GM21723 (cell line): Measurements from ENCODE around the gene ATP8B4.
A peak's percentile ranks its signal among the peaks of the same experiment; 100 is the strongest.
"Not testable (repeated sequence)": the region's sequence is repeated elsewhere in the genome, so short reads cannot be mapped to it uniquely, and the experiment has no call there.

Experiments used
- ATAC-seq: cut with Tn5 transposase; IDR thresholded peaks from one replicate; pipeline ENCODE4 v1.9.1; 2021; ENCODE audit warnings: mild to moderate bottlenecking, moderate library complexity; ENCODE audit not compliant: unreplicated experiment

The ATP8B4 gene

GRCh38 chr15:50141856-50142255 is 22.8 kb upstream of the ATP8B4 start:
- no peak for ATAC-seq

DNA sequence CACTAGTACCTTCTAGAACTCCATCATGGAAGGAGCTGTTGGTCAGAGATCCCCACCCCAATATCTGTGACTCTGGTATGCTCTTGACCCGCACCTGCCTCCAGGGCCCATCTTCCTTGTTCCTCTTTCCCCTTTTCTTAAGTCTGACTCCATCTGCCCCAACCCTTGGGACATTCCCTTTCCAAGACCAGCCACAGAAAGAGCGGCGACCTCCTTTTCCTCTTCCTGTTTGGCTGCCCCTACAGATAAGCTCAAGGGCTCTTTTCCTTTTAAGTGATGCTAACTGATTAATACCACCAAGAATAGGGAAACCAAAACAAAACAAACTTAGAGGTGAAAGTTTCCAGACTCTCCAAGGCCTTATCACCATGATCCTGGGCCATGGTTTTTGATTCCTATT is 21.9 kb upstream of the ATP8B4 start:
- ATAC-seq: no peak

DNA sequence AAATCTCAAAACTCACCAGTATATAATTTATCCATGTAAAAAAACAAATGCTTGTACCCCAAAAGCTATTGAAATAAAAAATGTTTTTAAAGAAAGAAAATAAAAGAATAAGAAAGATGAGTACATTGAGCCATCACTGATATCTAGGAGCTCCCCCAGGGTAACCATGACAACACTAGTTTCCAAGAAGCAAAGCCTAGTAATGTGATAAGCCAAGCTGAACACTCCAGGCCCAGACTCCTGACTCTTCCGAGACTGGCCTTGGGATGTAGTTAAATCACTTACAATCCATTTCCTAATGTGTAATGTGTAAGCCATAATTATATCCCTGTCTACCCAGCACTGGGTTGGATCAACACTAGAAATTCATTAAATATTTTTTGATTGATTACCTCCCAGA is 21.1 kb upstream of the ATP8B4 start:
- no peak for ATAC-seq

DNA sequence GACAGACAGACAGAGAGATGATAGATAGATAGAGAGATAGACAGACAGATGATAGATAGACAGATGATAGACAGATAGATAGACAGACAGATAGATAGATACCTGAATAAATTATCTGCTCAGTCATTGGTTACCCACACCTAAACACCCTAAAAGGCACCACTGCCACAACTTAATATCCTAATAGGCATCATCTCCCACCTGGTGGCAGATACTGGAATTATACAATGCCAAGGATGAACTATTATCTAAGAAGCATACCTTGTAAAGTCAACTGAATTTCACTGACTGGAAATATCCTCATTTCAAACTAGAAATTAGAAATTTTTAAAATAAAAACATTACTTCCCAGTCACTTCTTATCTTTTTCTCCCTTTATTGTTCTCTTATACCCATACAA is 19.4 kb upstream of the ATP8B4 start:
- ATAC-seq: no peak

- ATAC-seq: no peak
Measured at GRCh38 chr15:50137893-50138292, 18.9 kb upstream of the ATP8B4 start.

DNA sequence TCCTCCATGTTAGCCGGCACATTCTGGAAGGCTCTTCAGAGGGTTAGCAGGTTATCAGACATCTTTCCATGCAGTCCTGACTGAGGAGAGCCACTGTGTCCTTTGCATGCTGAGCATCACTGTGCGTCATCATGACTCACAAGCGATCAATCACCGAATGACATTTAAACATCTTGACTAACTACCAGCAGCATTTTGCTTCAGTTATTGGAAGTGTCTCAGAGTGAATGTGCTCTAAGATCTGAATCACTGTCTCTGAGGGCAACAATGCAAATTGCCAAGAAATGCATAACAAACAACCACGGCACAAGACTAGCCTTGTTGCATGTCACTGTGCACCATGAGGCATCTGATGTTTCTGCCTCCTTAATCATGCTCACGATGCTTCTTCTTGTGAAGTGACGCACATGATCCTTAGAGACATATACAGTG is 18.3 kb upstream of the ATP8B4 start:
- no peak for ATAC-seq

DNA sequence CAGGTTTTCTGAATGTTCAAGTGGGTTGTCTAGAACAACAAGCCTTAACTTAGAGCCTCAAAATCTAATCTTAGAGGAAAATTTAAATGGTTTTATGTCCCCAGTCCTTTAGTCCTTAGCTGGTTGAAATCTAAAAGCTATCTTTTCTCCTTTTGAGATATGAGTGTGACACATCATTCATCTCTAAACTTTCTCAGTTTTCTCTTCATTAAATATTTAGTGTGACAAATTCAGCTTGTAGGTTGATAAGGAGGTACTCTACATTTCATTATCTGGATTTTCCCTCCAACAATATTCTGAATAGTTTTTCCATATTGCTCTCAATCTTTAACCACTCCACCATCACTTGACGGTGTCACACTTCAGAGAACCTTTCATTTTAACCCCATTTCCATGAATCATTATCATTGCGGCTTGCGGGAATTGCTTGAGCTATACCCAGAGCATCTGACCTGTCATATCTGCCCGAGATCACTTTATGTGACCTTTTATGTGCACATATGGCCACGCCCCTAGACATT is 16.1 kb upstream of the ATP8B4 start:
- ATAC-seq: peak; percentile 61

DNA sequence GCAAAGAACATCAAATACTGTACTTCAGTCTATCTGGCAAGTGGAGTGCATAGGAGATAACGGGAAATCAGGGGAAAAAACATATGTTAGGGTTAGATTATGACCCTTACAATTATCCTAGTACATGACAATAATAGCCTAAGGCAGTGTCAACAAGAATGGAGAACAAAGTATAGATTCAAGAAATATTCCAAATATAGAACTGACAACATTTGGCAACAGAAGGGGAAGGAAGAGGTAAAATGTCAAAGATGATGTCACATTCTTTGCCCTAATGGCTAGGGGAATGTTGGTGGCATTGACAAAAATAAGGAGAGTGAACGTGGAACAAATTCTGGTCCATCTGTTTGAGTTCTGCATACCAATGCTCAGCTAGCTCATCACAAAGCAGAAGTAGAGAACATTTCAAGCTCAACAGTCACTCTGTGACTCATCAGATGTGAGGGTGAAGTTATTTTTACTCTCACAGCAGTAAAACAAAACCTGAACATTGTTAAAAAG is 15.5 kb upstream of the ATP8B4 start:
- peak; percentile 86 for ATAC-seq

GRCh38 chr15:50132251-50132984 is 13.4 kb upstream of the ATP8B4 start:
- ATAC-seq: not testable (repeated sequence)

GRCh38 chr15:50131617-50132016 is 12.6 kb upstream of the ATP8B4 start:
- no peak for ATAC-seq

DNA sequence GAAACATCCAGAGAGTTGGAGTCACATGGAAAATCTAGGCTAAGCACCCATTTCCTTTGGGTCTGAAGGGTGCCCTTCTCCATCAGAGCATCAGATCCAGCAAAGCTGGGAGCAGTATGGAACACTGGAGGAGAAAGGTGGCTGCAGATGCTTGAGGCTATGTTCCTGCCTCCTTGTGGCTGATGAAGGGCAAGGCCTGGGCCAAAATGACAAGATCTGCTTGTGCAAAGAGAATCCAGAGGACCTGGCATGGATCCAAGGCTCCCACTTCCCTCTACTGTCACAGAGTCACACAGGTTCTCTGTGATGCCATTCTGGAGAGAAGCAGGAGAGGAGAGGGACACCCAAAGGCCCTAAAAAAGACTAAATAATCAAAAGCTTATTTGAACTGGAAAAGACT is 9.2 kb upstream of the ATP8B4 start:
- no peak for ATAC-seq

- ATAC-seq: no peak
Measured at GRCh38 chr15:50127255-50127777, 8.3 kb upstream of the ATP8B4 start.

GRCh38 chr15:50126072-50126471 is 7.0 kb upstream of the ATP8B4 start:
- ATAC-seq: no peak

DNA sequence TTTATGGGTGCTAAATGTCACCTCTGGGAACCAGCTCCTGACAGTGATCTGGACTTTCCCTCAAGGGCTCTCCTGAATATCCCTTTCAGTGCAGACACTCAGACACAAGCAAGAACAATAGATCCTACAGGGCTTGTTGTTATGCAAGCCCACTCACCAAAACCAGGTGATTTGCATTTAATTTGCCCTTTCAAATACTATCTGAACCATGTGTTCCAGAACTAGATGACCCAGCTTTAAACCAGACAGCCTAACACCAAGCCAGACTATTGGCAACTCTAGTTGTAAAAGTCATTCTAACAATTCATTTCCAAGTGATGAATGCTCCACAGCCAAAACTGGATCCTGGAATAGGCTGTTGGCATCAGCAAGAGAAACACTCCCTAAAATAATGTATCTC is 5.6 kb upstream of the ATP8B4 start:
- no peak for ATAC-seq

DNA sequence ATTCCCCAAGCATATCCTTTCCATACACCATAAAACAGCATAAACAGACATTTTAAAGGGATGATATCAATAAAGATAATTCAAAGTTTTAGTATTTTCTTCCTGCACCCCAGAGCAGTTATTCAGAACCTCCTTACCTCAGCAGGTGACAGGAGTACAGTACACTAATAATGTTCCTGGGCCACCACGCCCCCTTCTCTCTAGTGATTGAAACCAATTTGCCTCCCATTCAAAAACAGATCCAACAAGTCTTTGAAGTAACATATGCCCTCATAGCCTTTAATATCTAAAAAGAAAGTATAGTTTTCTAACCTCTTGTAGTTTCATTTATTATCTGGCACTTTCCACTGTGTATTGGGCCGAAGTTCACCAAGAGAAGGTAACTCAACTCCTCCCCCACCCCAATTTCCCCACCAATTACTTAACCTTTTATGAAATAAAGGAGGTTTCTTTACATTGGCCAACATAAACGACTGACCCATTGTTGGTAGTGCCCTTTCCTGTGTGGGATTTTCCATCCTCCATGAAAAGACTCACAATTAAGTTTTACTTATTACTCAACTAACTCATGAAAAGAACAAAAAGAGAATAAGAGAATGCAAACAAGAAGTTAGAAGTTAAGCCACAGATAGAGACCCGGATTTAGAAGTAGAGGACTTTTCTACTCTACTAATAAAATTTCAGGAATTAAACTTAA is 5.0 kb upstream of the ATP8B4 start:
- no peak for ATAC-seq

- no peak for ATAC-seq
Measured at GRCh38 chr15:50120729-50121128, 1.7 kb upstream of the ATP8B4 start.

GRCh38 chr15:50117431-50118027 is 1.5 kb downstream of the ATP8B4 start:
- no peak for ATAC-seq

GRCh38 chr15:50116477-50116876 is 2.6 kb downstream of the ATP8B4 start:
- ATAC-seq: no peak

- ATAC-seq: no peak
Measured at GRCh38 chr15:50113992-50114780, 4.8 kb downstream of the ATP8B4 start.

DNA sequence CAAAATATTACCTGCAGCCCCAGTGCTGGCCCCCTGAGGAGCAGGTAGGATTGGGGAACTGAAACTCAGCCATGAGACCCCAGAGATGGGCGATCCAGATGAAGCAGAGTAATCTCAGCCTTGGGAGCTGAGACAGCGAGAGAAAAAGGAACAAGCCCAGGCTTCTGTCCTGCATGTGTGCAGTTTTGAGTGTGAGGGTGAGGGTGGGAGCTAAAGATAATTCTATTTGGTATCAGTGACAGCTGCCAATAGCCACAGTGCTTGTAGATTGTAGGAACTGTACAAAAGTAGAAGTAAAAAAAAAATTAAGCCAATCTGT is 5.9 kb downstream of the ATP8B4 start:
- no peak for ATAC-seq
